Right lobe of liver (tissue), 6 donors: ENCODE data around the gene GALNT17. TPM values are rescaled to one million over a fixed set of nuclear protein-coding genes. Genes with fewer than 3 reads are reported as not detected.

ENCODE experiments used
- ATAC-seq, 4 donors: fragments of 200-7000 bp; cut with Tn5 transposase; one replicate each; pipeline ENCODE4 v1.9.1; 2020; ENCODE audit warnings: mild to moderate bottlenecking in 4 of 4, moderate library complexity in 4 of 4
- DNase-seq, 3 donors: peaks; one replicate each; pipeline ENCODE4 v3.0.0-alpha.2; 2020
- H3K27ac ChIP-seq, 3 donors: fragments of 200-600 bp; one replicate each; pipeline ENCODE4 v1.8.0; 2022
- H3K27me3 ChIP-seq, 2 donors: fragments of 200-600 bp; one replicate each; pipeline ENCODE4 v1.8.0; 2022
- H3K36me3 ChIP-seq, 4 donors: fragments of 200-600 bp; sonication (generic) in 1 of 4; one replicate each; pipeline versions ENCODE4 v1.5.1 to v1.8.0; 2017 to 2022; ENCODE audit warnings: control low read depth in 1 of 4
- H3K4me1 ChIP-seq, 4 donors: fragments of 200-600 bp; sonication (generic) in 1 of 4; one replicate each; pipeline versions ENCODE4 v1.5.1 to v1.8.0; 2017 to 2022; ENCODE audit warnings: control low read depth in 1 of 4
- H3K4me3 ChIP-seq, 3 donors: fragments of 200-600 bp; one replicate each; pipeline ENCODE4 v1.8.0; 2022
- H3K9me3 ChIP-seq, 4 donors: fragments of 200-600 bp; sonication (generic) in 1 of 4; one replicate each; pipeline versions ENCODE4 v1.5.1 to v1.8.0; 2017 to 2022; ENCODE audit warnings: control low read depth in 1 of 4
- POLR2A ChIP-seq: fragments of 450-650 bp; IDR thresholded peaks from one replicate; pipeline ENCODE4 v1.6.1; 2017; ENCODE audit warnings: antibody characterized with exemption, mild to moderate bottlenecking
- WGBS: methylation state at CpG from one replicate; pipeline ENCODE4 v1.1.6; 2018; ENCODE audit warnings: low coverage, low lambda C conversion rate; ENCODE audit not compliant: insufficient coverage; ENCODE audit errors: missing lambda C conversion rate; 5-methylcytosine and 5-hydroxymethylcytosine counted together
- intact Hi-C, 2 donors: fragments of 100-400 bp; cut with DNase I; formaldehyde crosslinking; loops; one replicate each; pipeline versions ENCODE4 v1.11.2 to v1.14.1; 2022
- total RNA-seq, 6 experiments: library from RNA; depleted of rRNA in 2 of 6; stranded (reverse); fragments of >200 nt in 2 of 6; fragmentation: NEBNext Ultra II Directional in 3 of 6; extraction: Animal tissue kit (Norgen Biotek cat#: 25700) in 3 of 6; gene quantifications; one replicate each; pipeline versions ENCODE4 v1.1.0 to v1.2.4, GENCODE V29; 2016 to 2023
- TF ChIP-seq, protein P1 (sequence below), 4 donors: fragments of 200-600 bp in 3 of 4; fragments of 450-650 bp in 1 of 4; IDR thresholded peaks; one replicate each; pipeline versions ENCODE4 v1.5.1 to v1.8.0; 2016 to 2022; ENCODE audit warnings: antibody characterized with exemption in 4 of 4, mild to moderate bottlenecking in 2 of 4
- donor health status: DM: no; HTN: yes; CAD: no.
- donor health status: DM: no; HTN: no; CAD: no.
- donor health status: DM: no; HTN: no; CAD: no.
- donor health status: DM: no; HTN: yes; CAD: no.
- donor health status: DM: no; HTN: yes; CAD: no.

GALNT17 gene
- total RNA-seq, 6 experiments from 2014 or later, result 0.06 to 0.31 (median 0.10) TPM

DNA sequence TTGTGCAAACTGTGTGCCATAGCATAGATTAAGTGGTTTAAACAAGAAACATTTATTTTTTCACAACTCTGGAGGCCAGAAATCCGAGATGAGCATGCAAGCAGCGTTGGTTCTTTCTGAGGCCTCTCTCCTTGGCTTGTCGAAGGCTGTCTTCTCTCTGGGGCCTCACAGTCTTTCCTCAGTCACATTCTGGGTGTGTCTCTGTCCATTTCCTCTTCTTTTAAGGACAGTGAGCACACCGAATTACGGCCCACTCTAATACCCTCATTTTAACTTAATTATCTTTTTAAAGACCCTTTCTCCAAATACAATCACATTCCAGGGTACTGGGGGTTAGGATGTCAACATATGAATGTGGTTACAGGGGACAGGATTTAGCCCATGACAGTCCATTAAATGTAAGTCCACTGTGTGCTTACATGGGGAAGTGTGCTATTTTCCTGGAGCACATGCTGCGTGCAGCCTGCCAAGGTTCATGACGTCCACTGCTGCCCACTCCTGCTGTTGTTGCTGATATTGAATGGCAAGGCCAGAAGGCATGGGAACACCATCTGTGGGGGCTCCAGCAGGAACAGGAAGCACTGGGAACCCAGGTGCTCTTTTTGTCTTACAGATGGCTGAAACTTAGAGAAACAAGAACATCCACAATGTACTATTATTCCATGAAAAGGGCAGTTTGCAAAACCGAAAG, 365.5 kb downstream of the GALNT17 start:
- peak in 1 of 4 donors; percentile 11 for ATAC-seq
- TF ChIP-seq, protein P1, sequence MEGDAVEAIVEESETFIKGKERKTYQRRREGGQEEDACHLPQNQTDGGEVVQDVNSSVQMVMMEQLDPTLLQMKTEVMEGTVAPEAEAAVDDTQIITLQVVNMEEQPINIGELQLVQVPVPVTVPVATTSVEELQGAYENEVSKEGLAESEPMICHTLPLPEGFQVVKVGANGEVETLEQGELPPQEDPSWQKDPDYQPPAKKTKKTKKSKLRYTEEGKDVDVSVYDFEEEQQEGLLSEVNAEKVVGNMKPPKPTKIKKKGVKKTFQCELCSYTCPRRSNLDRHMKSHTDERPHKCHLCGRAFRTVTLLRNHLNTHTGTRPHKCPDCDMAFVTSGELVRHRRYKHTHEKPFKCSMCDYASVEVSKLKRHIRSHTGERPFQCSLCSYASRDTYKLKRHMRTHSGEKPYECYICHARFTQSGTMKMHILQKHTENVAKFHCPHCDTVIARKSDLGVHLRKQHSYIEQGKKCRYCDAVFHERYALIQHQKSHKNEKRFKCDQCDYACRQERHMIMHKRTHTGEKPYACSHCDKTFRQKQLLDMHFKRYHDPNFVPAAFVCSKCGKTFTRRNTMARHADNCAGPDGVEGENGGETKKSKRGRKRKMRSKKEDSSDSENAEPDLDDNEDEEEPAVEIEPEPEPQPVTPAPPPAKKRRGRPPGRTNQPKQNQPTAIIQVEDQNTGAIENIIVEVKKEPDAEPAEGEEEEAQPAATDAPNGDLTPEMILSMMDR (IDR thresholded peaks at IDR 0.05), result no peak
- no peak for TF ChIP-seq POLR2A
- Histone ChIP-seq H3K27ac (no peak overlapping the region), H3K9me3 (no peaks in the 10 kb centered on the region), H3K27me3 (no peaks in the 10 kb centered on the region), H3K36me3 (no peaks in the 10 kb centered on the region), H3K4me1 (no peaks in the 10 kb centered on the region), H3K4me3 (no peak overlapping the region)
- no peak for DNase-seq
- WGBS, result 39% methylated on average over 8 of the region's 8 CpGs
- intact Hi-C loops, result no loop called here

DNA sequence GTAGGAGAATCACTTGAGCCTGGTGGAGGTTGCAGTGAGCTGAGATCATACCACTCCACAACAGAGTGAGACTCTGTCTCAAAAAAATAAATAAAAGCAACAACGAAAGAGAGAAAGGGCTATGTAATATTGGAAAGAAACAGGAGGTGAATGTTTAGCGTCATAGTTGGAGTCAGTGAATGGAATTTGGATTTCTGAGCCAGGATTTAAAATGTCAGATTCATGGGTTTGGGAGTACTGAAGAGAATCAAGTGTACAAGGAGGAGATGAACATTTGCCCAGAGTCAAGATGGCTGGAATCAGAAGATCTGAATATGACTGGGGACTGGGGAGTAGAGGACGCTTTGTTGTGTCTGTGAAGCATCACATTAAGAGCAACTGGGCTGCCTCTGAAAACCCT, 366.4 kb downstream of the GALNT17 start:
- Histone ChIP-seq H3K4me1 (no peaks in the 10 kb centered on the region), H3K27me3 (no peaks in the 10 kb centered on the region), H3K4me3 (no peak overlapping the region), H3K9me3 (no peaks in the 10 kb centered on the region), H3K27ac (no peak overlapping the region), H3K36me3 (no peaks in the 10 kb centered on the region)
- DNase-seq, result no peak
- intact Hi-C loops, result no loop called here
- ATAC-seq, result no peak
- WGBS, result 31% methylated on average over 3 of the region's 3 CpGs
- TF ChIP-seq, protein P1 (IDR thresholded peaks at IDR 0.05), result no peak
- no peak for TF ChIP-seq POLR2A

DNA sequence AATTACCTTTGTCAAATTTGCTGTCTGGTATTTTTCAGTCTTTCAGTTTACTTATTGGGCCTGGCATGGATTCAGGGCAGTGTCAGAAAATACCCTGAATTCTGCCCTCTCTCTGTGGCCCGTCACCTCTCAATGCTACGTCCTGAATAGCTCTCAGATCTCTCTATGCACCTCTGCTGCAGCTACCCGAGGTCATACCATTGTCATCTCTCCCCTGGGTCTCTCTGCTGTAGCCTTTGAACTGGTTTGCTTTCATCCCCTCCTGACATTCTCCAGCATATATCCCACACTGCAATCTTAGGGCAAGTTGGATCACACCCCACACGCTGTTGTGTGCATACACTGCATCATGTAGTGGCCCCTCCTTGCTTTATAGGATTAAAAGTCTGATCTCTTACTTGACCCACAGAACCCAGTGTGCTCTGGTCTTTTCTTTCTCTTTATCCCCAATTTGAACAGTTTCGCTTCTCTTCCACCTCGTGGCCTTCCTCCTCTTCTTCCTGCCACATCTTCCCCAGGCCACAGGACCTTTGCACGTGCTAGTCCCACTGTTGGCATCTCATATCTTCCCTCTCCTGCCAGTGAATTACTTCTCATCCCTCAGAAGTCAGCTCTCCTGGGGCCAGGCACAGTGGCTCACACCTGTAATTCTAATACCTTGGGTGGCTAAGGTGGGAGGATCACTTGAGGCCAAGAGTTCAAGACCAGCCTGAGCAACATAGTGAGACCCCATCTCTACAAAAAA, 372.9 kb downstream of the GALNT17 start:
- 36% methylated on average over 7 of the region's 7 CpGs for WGBS

DNA sequence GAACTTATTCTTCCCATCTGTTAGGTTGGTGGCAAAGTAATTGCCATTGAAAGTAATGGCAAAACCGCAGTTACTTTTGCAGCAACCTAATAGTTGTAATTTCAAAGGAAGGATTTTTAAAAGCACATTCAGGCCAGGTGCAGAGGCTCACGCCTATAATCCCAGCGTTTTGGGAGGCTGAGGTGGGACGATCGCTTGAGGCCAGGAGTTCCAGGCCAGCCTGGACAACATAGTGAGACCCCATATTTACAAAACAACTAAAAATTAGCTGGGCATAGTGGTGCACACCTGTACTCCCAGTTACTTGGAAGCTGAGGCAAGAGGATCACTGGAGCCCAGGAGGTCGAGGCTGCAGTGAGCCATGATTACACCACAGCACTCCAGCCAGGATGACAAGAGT, 374.9 kb downstream of the GALNT17 start:
- H3K36me3 ChIP-seq, result no peaks in the 10 kb centered on the region
- DNase-seq (no peak), ATAC-seq (no peak)
- H3K9me3 ChIP-seq, result no peaks in the 10 kb centered on the region
- WGBS, result 70% methylated on average over 6 of the region's 6 CpGs
- no peaks in the 10 kb centered on the region for H3K27me3 ChIP-seq
- no peaks in the 10 kb centered on the region for H3K4me1 ChIP-seq
- intact Hi-C loops, result no loop called here
- no peak for TF ChIP-seq POLR2A
- TF ChIP-seq, protein P1 (IDR thresholded peaks at IDR 0.05), result no peak
- H3K4me3 ChIP-seq, result no peak overlapping the region
- no peak overlapping the region for H3K27ac ChIP-seq

More for the DNA sequence above, 372.9 kb downstream of the GALNT17 start:
- no peaks in the 10 kb centered on the region for H3K9me3 ChIP-seq
- DNase-seq (no peak), ATAC-seq (no peak)
- intact Hi-C loops, result no loop called here
- TF ChIP-seq, protein P1 (IDR thresholded peaks at IDR 0.05), result no peak
- no peak for TF ChIP-seq POLR2A
- no peak overlapping the region for H3K27ac ChIP-seq
- no peaks in the 10 kb centered on the region for H3K4me1 ChIP-seq
- H3K4me3 ChIP-seq, result no peak overlapping the region
- H3K27me3 ChIP-seq, result no peaks in the 10 kb centered on the region
- no peaks in the 10 kb centered on the region for H3K36me3 ChIP-seq
